Measurements from ENCODE around the gene IP6K3.

IP6K3 gene

GRCh38 chr6:33720998-33721397 lies 25.7 kb downstream of the IP6K3 start:
- no peak for TF ChIP-seq CTCF (conservative IDR thresholded peaks at IDR 0.05; ENCODE audit: low read depth, low read length)
- Histone ChIP-seq H3K4me2 (no peak overlapping the region), H3K4me3 (IDR thresholded peaks at IDR 0.05; ENCODE audit: insufficient read depth, low read depth, low read length) (no peak overlapping the region)

GRCh38 chr6:33719326-33719987 lies 27.2 kb downstream of the IP6K3 start:
- H3K36me3 ChIP-seq (ENCODE audit: insufficient read depth), result no peaks in the 10 kb centered on the region
- H3K4me1 ChIP-seq (ENCODE audit: low read depth, poor library complexity, severe bottlenecking), result no peaks in the 10 kb centered on the region
- H3K9ac ChIP-seq, result no peak overlapping the region
- H3K27me3 ChIP-seq (ENCODE audit: insufficient read depth, low read depth), result peaks cover 39% of the 10 kb centered on the region
- no peak overlapping the region for H2AFZ ChIP-seq (ENCODE audit: low read depth)
- no peaks in the 10 kb centered on the region for H4K20me1 ChIP-seq (ENCODE audit: insufficient read depth)
- no peaks in the 10 kb centered on the region for H3K79me2 ChIP-seq (ENCODE audit: insufficient read depth, low read depth)
- TF ChIP-seq CTCF (conservative IDR thresholded peaks at IDR 0.05; ENCODE audit: low read depth, low read length), result no peak
- no peak overlapping the region for H3K4me3 ChIP-seq (IDR thresholded peaks at IDR 0.05; ENCODE audit: insufficient read depth, low read depth, low read length)
- H3K4me2 ChIP-seq, result no peak overlapping the region
- no peak overlapping the region for H3K27ac ChIP-seq

More at GRCh38 chr6:33720998-33721397, 25.7 kb downstream of the IP6K3 start:
- Histone ChIP-seq H3K4me1 (ENCODE audit: low read depth, poor library complexity, severe bottlenecking) (no peaks in the 10 kb centered on the region), H2AFZ (ENCODE audit: low read depth) (no peak overlapping the region), H3K27ac (no peak overlapping the region), H3K36me3 (ENCODE audit: insufficient read depth) (no peaks in the 10 kb centered on the region), H3K9ac (no peak overlapping the region), H4K20me1 (ENCODE audit: insufficient read depth) (no peaks in the 10 kb centered on the region), H3K27me3 (ENCODE audit: insufficient read depth, low read depth) (peaks cover 51% of the 10 kb centered on the region), H3K79me2 (ENCODE audit: insufficient read depth, low read depth) (no peaks in the 10 kb centered on the region)

GRCh38 chr6:33718713-33719112 lies 28.0 kb downstream of the IP6K3 start:
- H3K4me2 ChIP-seq, result no peak overlapping the region
- no peaks in the 10 kb centered on the region for H3K79me2 ChIP-seq (ENCODE audit: insufficient read depth, low read depth)
- H3K9ac ChIP-seq, result no peak overlapping the region
- H3K27ac ChIP-seq, result no peak overlapping the region
- H3K36me3 ChIP-seq (ENCODE audit: insufficient read depth), result no peaks in the 10 kb centered on the region
- TF ChIP-seq CTCF (conservative IDR thresholded peaks at IDR 0.05; ENCODE audit: low read depth, low read length), result no peak
- peaks cover 32% of the 10 kb centered on the region for H3K27me3 ChIP-seq (ENCODE audit: insufficient read depth, low read depth)
- no peaks in the 10 kb centered on the region for H4K20me1 ChIP-seq (ENCODE audit: insufficient read depth)
- H3K4me3 ChIP-seq (IDR thresholded peaks at IDR 0.05; ENCODE audit: insufficient read depth, low read depth, low read length), result no peak overlapping the region
- H3K4me1 ChIP-seq (ENCODE audit: low read depth, poor library complexity, severe bottlenecking), result no peaks in the 10 kb centered on the region
- H2AFZ ChIP-seq (ENCODE audit: low read depth), result no peak overlapping the region

GRCh38 chr6:33717934-33718455 lies 28.7 kb downstream of the IP6K3 start:
- no peak overlapping the region for H3K4me2 ChIP-seq

More at GRCh38 chr6:33717934-33718455, 28.7 kb downstream of the IP6K3 start:
- Histone ChIP-seq H4K20me1 (ENCODE audit: insufficient read depth) (no peaks in the 10 kb centered on the region), H2AFZ (ENCODE audit: low read depth) (no peak overlapping the region), H3K4me3 (IDR thresholded peaks at IDR 0.05; ENCODE audit: insufficient read depth, low read depth, low read length) (no peak overlapping the region), H3K27ac (no peak overlapping the region), H3K36me3 (ENCODE audit: insufficient read depth) (no peaks in the 10 kb centered on the region), H3K9ac (no peak overlapping the region), H3K79me2 (ENCODE audit: insufficient read depth, low read depth) (no peaks in the 10 kb centered on the region), H3K27me3 (ENCODE audit: insufficient read depth, low read depth) (peaks cover 25% of the 10 kb centered on the region; the same call in 1 of the 2 replicates), H3K4me1 (ENCODE audit: low read depth, poor library complexity, severe bottlenecking) (no peaks in the 10 kb centered on the region)
- no peak for TF ChIP-seq CTCF (conservative IDR thresholded peaks at IDR 0.05; ENCODE audit: low read depth, low read length)
